RPMI7951 (cell line): ENCODE data around the gene MYO5A. TPM values are rescaled to one million over a fixed set of nuclear protein-coding genes. Genes with fewer than 3 reads are reported as not detected.
"Not testable (repeated sequence)": the region's sequence is repeated elsewhere in the genome, so short reads cannot be mapped to it uniquely, and the experiment has no call there.

Source experiments
- DNase-seq: peaks from one replicate; pipeline ENCODE4 v3.0.0-alpha.2; 2012; ENCODE audit warnings: low read depth
- total RNA-seq: library from RNA; depleted of rRNA; stranded (reverse); fragments of >200 nt; shearing (Covaris generic); gene quantifications from 2 replicates; pipeline ENCODE4 v1.2.3, GENCODE V29; 2014

MYO5A gene
- total RNA-seq, 1 experiment from 2014 or later, result 49.1 TPM

DNA sequence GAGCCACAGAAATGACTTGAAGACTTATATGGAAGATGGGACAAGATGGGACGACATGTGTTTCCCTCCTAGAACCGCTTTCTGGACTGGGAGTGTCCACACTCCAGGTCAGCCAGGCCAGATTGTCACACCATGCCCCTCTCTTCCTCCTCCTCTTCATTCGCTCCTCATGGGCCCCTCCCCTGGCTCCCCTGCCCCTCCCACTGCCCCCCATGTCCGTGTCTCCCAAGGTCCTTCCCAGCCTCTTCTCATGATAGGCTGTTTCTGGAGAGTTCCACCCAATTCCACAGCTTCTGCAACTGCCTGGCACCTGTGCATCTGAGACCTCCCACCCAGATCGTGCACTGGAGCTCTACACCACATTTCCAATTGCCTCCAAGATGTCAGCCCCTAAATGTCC, 239.7 kb downstream of the MYO5A start:
- no peak for DNase-seq

- no peak for DNase-seq
Observed at GRCh38 chr15:52288051-52288942, 240.4 kb downstream of the MYO5A start.

- no peak for DNase-seq
Observed at GRCh38 chr15:52287114-52287513, 241.6 kb downstream of the MYO5A start.

- not testable (repeated sequence) for DNase-seq
Observed at GRCh38 chr15:52285941-52286340, 242.7 kb downstream of the MYO5A start.

- peak; percentile 42 for DNase-seq
Observed at GRCh38 chr15:52284164-52284563, 244.5 kb downstream of the MYO5A start.

GRCh38 chr15:52283281-52283680, 245.4 kb downstream of the MYO5A start:
- no peak for DNase-seq

DNA sequence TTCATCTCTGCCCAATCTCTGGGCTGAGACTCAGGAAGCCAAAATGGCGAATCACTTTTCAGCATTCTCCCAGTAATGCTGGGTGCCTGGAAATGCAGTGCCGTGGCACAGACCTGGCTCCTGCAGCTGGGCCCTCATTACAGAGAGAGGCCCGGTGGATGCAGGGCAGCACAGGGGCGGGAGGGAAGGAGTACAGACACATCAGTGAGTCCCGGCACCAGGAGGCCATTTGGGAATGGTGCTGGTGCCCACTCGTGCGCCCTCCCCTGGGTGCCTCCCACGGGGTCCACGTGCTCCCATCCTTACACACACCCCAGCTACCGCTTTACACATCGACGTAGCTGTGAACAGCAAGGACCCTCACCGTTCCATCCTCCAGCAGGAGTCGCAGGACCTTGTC, 246.3 kb downstream of the MYO5A start:
- no peak for DNase-seq

DNA sequence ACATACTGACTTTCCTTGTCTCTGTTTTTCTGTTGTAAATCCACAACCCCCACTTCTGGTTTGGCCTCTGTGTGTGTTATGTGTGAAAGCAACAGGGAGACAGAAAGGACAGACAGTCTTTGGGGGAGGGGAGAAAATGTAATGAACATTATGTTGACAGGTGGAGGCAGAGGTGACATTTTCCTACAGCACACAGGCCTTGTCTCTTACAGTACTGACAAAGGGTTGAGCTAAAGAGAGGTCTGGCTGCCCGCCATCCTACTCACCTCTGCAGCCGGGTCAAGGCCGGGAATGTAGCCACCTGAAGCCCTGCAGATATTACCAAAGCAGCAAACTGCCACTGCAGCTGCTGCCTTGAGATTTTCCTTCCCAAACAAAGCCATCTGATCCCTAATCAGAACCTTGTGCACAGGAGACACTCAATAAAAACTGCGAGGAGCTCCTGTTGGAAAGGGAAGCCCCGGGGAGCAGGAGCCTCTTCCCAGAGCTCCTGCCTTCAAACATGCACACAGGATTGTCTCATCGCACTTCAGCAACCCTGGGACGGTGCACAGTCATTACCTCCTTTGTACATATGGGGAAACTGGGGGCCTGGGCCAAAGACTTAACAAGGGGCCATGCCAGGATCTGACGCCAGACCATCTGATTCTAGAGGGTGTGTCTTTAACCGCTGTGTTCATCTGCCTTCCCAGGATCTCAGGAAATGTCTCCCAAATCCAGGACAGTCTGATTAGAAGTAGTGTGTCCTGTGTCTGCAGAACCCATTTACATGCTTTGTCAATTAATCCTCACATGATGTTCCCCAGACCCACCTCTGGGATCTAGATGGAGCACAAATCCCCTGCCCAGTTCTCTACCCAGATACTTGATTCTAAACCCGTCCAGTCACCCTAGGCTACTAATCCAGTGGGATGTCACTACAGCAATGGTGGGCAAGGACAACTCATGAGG, 247.3 kb downstream of the MYO5A start:
- no peak for DNase-seq

DNA sequence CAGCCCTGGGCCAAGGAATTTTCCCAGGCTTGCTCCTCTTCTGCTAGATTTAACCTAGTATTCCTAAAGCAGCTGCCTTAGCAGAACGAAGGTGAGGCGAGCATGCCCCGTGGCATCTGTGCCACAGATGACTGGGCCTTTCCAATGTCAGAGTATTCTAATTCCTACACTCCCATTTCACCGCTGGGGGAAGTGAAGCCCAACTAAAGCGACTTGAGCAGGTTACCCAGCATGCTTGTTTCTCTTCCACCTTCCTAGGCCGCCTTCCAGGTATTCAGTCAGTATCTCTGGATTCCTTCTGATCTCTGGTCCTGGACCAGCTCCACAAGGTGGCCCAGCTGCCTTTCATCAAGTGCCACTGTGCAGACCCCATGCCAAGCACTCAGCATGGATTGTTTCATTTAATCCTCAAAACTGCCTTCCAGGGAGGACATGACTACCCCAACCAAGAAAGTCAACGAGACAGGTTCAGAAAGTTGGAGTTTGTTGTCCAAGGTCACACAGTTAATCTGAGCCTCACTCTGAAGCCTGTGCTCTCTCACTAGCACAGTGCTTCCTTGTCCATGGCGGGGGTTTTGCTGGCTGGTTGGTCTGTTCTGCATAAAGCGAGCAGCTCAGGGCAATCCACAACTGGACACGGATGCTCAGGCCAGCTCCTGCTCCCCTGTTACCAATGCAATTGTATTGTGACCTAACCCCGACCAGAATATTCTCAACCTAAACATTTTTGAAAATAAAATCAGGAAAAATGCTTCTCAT, 248.2 kb downstream of the MYO5A start:
- no peak for DNase-seq

GRCh38 chr15:52278636-52279367, 249.9 kb downstream of the MYO5A start:
- DNase-seq, result no peak

DNA sequence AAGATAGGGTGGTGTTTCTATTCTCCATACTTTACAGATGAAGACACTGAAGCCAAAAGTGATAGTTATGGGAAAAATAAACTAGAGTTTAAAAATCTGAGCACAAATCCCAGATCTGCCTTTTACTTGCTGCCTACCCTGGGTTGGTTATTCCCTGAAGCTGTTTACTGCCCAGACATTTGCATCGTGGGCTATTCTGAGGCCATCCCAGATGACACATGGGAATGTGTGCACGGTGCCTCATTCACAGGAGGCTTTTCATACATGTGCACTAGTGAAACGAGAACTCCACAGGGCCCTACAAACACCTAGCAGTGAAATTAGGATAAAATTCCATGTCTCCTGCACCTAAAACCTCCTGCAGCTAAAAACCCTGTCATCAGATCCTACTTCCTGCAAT, 250.5 kb downstream of the MYO5A start:
- DNase-seq, result no peak

DNA sequence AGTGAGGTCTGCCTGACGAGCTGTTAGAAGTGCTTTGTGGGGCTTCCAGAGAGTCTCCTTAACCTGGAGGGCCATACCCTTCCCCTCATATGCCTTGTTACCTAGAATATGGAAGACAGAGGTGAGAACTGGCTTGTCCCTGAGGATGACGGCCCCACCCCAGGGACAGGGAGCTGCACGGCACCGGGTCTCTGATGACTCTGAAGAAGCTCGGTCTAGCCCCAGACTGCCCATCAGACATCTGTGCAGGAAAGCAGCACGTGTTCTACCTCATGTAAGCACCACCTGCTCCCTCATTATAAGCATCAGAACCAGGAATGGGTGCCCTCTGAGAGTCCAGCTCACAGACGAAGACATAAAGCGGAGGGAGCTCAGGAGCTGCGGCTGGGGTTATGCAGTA, 251.1 kb downstream of the MYO5A start:
- no peak for DNase-seq

GRCh38 chr15:52276256-52276770, 252.4 kb downstream of the MYO5A start:
- DNase-seq, result no peak

GRCh38 chr15:52263563-52264282, 265.0 kb downstream of the MYO5A start:
- no peak for DNase-seq

- peak; percentile 66 for DNase-seq
Observed at GRCh38 chr15:52262364-52262763, 266.3 kb downstream of the MYO5A start.

- DNase-seq, result peak; percentile 98
Observed at GRCh38 chr15:52261498-52262242, 267.0 kb downstream of the MYO5A start.

GRCh38 chr15:52261026-52261425, 267.7 kb downstream of the MYO5A start:
- no peak for DNase-seq

- no peak for DNase-seq
Observed at GRCh38 chr15:52259503-52259902, 269.2 kb downstream of the MYO5A start.

DNA sequence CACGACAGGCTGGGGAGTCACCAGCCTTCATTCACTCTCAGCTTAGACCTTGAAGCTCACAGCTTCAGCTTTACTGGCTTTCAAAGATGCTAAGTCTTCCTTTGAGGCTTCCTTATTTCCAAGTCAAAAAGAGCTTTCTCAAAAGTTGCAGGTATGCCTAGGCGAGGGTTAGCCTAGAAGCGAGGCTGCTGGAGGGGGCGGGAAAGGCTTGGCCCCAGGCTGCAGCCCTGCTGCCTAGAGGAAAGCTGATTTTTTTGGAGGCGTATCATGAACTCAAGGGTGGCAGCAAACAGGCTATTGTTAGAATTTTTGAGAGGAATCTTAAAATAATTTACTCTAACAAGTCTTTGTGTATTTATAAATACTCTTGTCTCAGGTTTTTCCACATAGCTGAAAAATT, 270.2 kb downstream of the MYO5A start:
- no peak for DNase-seq

- DNase-seq, result peak; percentile 37
Observed at GRCh38 chr15:52257734-52258062, 271.0 kb downstream of the MYO5A start.
